Activated CD8-positive, alpha-beta memory T cell treated with anti-CD3 and anti-CD28 coated beads, Interleukin-2, amount 50 U/mL, for 1 hour (primary cell): Measurements from ENCODE around the gene GRIFIN.

Source experiments
- DNase-seq: peaks from one replicate; pipeline ENCODE4 v3.0.0-alpha.2; 2020; ENCODE audit errors: extremely low read depth

Gene GRIFIN

GRCh38 chr7:2498708-2499107, 22.5 kb upstream of the GRIFIN start:
- DNase-seq, result no peak

- no peak for DNase-seq
Observed at GRCh38 chr7:2497500-2498336, 21.5 kb upstream of the GRIFIN start.

- DNase-seq, result no peak
Observed at GRCh38 chr7:2497065-2497464, 20.9 kb upstream of the GRIFIN start.

GRCh38 chr7:2496375-2496774, 20.2 kb upstream of the GRIFIN start:
- no peak for DNase-seq

GRCh38 chr7:2495418-2496299, 19.5 kb upstream of the GRIFIN start:
- DNase-seq, result no peak

GRCh38 chr7:2494191-2495130, 18.3 kb upstream of the GRIFIN start:
- no peak for DNase-seq

- no peak for DNase-seq
Observed at GRCh38 chr7:2493205-2494164, 17.3 kb upstream of the GRIFIN start.

GRCh38 chr7:2492038-2492437, 15.8 kb upstream of the GRIFIN start:
- no peak for DNase-seq

- no peak for DNase-seq
Observed at GRCh38 chr7:2490181-2490651, 14.0 kb upstream of the GRIFIN start.

- no peak for DNase-seq
Observed at GRCh38 chr7:2488681-2489080, 12.5 kb upstream of the GRIFIN start.

GRCh38 chr7:2488272-2488645, 12.1 kb upstream of the GRIFIN start:
- no peak for DNase-seq

GRCh38 chr7:2487586-2488271, 11.5 kb upstream of the GRIFIN start:
- DNase-seq, result no peak

- no peak for DNase-seq
Observed at GRCh38 chr7:2484868-2485267, 8.7 kb upstream of the GRIFIN start.

GRCh38 chr7:2483494-2483893, 7.3 kb upstream of the GRIFIN start:
- no peak for DNase-seq

- DNase-seq, result no peak
Observed at GRCh38 chr7:2482725-2483451, 6.7 kb upstream of the GRIFIN start.

GRCh38 chr7:2481195-2481594, 5.0 kb upstream of the GRIFIN start:
- DNase-seq, result no peak

GRCh38 chr7:2480070-2480408, 3.8 kb upstream of the GRIFIN start:
- DNase-seq, result no peak

GRCh38 chr7:2479276-2480069, 3.3 kb upstream of the GRIFIN start:
- no peak for DNase-seq

- no peak for DNase-seq
Observed at GRCh38 chr7:2478800-2479199, 2.6 kb upstream of the GRIFIN start.
